ENCODE measurements around the gene NDUFS6.
"Not testable (repeated sequence)": the region's sequence is repeated elsewhere in the genome, so short reads cannot be mapped to it uniquely, and the experiment has no call there.

NDUFS6 gene

DNA sequence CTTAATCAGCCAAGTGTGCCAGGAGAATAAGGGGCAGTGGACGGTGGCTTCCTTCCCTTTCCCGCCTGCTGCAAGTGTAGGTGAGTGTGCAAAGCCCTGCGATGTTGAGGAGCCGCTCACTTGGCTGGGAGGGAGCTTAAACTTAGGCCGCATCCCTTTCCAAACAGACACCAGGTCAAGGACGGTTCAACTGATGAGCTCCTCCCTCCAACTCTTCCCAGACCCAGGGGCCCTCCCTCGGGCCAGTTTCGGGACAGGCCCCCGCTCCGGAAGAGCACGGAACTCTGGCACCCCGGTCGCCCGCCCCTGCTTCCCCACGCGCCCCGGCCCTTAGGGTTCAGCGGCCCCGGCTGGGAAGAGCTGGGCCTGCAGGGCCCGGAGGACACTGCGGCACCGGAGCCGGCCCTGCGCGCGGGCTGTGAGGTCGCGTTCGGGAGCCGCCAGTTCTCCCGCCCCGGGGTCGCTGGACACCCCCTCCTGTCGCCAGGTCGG, 2.1 kb upstream of the NDUFS6 start:
- peak; percentile 13 to 52 for DNase-seq

DNA sequence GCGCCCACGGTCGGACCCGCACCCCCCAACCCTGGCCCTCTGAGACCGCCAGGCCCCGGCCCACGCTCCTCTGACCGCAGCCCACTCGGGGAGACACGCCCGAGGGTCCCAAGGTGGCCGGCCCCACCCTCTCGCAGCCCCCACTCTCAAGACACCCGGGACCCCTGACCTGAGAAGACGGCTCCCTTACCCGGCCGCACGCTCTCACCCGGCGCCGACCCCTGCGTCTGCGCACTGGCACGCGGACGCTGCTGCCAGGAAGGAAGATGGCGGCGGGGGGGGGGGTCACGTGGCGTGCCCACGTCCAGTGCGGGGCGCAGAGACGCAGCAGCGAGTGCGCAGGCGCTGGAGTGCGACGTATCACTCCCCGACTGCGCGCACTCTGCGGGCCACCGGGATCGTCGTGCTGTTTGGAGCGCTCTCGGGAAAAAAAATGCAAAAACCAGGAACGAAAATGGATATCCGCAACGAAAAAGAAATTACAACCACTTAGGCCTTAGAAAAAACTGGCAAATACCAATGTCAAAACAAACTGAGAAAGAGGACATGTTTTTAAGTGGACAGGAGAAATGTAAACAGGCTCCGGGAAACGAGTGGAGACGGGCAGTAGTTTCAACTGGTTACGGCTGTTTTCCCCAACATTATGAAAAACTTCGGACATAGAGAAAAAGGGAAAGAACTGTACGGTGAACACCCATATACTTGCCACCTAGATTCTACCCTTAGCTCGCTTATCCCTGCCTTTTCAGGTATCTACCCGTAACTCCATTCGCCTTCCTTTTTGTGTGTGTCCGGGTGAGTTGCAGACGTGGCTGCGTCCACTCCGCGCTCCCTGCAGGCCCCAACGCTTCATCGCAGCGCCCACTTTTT, 1.4 kb upstream of the NDUFS6 start, which contains the start of gene MRPL36:
Gene MRPL36, minus strand, starts transcription at position 236 of the 870 bp plus-strand sequence. CDS start 902 bp downstream, outside the sequence.
- peak; percentile 94 to 95 for DNase-seq

DNA sequence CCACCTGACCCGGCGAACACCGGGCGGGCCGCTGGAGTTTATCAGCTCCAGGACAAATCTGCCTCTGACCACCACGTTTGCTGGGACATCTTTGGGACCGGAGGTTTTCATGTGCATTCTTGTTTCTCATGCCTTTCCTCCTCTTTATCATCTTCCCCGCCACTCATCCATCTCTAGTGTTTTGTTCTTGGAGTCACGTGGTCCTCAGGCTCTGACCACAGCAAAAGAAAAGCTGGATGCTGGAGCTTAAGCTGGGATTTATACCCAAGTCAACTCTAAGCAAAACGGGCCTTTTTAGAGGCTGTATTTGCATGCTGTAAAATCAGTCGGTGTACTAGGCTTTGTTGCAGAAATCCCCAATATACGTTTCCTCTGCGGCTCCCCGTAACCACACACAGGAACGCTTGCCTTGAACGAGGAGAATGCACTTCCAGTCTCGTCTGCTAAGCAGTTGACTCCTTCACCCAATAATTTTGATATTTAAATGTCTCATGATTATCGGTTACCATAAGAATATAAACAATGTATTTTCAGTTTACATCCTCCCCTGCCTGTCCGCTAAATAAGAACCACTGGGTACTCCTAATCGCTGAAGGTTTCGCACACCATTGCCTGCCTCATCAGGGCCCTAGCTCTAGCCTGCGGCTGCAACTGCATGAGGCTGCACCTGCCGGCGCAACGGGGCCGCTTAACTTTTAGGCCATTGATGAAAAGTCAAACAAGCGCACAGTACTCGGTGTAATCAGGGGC, 560 bp upstream of the NDUFS6 start:
- peak in 1 of 2 donors; percentile 4 for DNase-seq

DNA sequence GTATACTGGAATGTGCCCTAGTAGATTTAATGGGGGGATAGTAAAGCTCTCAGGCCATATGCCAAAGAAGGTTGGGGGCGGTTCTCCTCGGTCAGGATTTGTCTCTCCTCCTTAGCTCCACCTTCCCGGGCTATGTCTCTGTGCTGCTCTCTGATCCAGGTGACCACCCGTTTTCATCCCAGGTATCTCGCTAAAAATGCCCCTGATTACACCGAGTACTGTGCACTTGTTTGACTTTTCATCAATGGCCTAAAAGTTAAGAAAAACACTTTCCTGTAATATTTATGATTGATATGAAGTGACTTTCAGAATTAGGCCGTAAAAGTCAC, 724 bp downstream of the NDUFS6 start:
- no peak for DNase-seq

DNA sequence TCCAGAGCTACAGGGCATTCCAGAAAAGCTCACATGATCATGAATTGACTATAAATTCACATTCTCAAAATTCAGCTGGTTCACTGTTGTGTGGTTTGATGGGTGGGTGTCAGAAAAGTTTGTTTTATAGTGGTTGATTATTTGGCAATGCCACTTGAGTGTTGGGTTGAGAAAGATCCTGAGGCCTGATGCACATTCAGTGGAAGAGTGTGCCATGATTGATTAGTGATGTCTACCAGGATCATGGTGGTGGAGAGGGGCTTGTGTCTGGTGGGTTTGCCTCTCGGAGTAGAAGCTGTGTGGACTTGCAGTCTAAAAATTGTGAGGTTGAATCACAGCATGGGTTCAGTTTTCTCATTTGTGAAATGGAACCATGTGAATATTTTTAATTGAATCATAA, 2.0 kb downstream of the NDUFS6 start:
- no peak for DNase-seq

DNA sequence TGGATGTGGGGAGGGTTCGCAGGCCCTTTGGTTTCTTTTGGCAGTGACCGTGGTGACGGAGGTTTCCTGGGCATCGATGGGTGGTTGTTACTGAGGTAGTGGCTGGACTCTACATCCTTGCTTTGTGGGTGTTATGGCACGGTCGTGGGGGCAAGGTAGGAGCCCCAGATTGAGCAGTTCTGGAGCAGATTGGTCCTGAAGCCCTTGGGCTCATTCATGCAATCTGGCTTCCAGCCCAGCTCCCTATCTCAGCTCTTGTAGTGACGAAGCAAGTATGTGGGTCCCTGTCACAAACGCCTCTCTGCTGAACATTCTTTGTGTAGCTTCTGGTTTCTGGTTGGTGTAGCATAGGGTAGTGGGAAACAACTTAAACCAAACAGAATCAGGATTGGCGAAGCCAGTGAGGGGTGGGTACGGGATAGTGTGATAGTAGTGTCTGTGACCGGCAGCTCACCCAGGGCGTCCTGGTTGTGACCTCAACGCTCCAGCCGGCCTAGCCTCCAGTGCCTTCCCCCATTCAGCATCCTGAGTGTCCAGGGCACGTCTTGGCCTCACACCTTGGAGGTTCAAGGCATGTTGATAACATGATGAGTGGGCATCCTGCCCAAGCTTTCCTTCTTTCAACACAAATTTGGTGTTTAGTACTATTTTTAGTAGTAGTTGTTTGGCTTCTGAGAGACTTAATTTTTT, 2.9 kb downstream of the NDUFS6 start:
- no peak for DNase-seq

DNA sequence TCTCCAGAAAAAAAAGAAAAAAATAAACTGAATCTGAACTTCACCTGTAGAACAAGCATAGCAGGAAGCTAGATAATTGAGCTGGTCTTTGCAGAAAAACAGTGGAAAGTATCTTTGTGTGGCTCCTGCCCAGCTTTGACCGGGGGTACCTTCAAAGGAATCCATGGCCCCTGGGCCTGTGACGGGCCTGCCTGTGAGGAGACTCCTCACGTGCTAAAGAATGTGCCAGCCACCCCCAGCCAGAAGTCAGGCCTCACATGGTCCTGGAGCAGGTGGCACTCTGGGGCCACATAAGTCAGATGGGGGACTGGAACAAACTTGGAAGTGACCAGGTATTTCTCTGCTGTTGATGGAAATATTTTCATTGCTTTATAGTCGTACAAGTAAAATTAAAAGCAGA, 4.1 kb downstream of the NDUFS6 start:
- no peak for DNase-seq

DNA sequence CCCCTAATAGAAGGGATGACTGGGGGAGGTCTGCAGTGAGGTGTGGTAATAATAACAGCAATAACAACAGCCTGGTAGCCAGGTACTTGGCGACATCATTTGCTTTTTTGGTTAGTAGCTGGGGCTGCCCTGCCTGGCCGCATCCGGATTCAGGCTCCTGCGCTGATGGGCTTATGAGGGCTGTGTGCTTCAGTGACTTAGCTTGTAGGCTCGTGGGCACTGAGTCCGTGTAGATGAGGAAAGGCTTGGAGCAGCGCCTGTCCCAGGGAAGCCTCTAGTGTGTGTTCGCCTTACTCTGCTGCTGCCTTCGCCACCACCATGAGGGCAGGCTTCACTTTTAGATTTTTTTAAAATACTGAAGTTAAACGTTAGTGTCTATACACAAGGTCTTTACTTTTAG, 4.5 kb downstream of the NDUFS6 start:
- no peak for DNase-seq

DNA sequence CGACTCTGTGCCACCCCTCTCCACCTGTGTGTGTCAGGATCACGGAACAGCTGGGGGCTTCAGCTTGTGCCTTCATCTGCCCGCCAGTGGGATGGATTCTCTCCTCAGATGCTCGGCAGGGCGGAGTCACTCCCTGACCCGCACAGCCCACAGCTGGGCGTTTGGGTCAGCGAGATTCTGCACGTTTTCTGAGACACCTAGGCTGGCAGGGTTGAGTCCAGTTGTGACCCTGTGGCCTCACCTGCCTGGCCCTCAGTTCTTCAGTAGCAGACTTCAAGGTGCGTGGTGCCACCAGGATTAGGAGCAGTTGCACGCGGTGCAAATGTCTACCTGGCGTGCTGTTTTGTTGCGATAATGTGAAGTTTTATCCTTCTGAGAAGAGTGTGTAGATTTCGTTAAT, 5.0 kb downstream of the NDUFS6 start:
- DNase-seq, result no peak

DNA sequence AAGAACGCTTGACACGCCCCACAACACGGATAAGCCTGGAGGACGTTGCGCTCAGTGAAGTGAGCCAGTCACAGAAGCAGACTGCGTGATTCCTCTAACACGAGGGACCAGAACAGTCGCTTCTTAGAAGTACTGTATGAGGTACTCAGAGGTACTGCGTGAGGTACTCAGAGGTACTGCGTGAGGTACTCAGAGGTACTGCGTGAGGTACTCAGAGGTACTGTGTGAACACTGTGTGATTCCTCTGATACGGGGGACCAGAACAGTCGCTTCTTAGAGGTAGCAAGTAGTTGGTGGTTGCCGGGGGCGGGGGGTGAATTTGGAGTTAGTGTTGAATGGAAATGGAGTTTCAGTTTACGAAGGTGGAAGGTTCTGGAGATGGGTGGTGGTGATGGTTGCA, 5.8 kb downstream of the NDUFS6 start:
- no peak for DNase-seq

DNA sequence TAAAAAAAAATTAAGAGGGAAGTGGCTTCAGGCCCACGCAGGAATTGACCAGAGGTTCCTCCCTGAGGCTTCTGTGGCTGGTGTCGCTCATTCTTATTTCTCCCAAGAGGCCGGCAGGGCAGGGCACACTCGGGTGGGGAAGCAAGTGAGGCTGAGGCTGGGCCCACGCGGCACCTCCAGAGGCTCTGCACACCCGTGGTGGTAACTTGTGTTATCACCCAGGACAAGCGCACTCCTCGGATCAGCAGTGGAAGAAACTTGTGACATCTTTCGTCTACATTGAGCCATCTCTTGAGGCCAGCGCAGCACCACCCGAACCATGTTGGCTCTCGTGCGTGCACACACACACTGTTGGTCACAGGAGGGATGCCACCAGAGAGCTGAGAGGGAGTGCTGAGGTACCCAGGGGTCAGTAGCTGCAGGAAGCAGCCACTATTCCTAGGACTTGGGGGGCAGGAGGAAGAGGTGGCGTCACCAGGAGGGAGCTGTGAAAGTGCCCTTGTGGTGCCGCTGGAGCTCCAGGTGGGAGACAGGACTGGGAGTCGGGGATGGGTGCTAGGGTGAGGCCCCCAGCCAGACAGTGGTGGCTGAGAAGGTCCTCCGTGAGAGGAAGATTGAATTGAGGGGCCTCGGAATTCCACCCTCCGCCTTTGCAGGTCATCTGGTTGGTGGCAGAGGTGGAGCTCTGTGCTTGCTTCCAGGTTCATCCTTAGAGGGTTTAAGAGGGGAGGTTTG, 6.4 kb downstream of the NDUFS6 start:
- DNase-seq, result peak; percentile 68 to 78

DNA sequence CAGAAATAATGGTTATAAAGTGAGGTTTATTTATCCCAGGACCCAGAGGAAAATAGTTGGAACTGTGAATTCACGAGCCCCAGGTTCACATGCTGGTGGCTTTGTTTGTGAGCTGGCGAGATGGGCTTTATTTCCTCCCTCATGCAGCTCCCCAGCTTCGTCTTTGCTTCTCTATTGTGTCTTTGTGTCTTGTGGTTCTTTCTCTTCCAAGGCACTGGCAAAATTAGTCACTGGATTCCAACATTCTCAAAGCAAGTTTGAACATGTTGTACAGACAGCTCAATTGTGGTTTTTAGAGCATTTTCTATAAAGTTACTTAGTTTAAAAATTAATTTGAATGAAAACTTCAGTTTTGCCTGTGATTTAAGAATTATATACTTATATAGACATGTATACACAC, 7.2 kb downstream of the NDUFS6 start:
- DNase-seq, result no peak

DNA sequence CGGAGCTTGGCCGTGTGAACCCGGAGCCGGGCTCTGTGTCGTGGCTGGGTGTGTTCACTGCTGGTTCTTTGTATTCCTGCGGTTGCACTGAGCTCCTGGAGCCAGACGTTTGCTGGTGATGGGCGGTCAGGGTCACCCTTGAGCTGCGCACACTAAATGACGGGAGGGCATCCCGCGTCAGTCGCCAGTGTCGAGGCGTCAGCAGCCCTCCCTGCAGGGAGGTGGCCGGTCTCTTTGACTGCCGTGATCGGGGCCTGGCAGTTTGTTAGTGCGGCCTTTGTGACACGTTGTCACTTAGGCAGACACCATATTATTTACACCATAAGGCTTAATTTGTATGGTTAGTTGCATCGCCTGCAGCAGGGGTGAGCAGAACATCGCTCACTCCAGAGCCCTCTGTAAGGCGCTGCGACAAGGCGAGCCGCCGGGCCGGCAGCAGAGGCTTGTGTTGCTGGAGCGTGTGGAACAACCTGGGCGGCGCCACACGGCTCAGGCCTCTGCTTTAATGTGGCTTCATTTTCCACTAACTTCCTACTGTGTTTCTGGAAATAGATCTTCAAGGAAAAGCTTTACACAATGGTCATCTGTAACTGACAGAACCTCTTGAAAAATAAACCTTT, 8.3 kb downstream of the NDUFS6 start:
- no peak for DNase-seq

DNA sequence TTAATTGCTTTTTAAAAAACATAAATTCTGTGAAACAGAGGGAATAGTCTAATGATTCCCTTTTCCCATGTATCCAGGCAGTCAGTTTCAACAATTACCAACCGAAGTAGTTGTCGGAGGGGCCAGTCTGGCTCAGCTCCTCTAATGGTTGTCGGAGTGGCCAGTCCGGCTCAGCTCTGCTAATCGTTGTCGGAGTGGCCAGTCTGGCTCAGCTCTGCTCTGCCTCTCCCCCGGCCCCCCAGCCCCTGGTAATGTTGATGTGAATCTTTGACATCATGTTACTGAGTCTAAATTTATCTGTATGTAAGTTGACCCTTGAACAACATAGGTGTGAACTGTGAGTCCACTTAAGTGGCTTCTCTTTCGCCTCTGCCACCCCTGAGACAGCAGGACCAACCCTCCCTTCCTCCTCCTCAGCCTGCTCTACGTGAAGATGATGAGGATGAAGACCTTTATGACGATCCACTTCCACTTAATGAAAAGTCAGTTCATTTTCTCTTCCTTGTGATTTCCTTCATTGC, 9.4 kb downstream of the NDUFS6 start:
- DNase-seq, result no peak

DNA sequence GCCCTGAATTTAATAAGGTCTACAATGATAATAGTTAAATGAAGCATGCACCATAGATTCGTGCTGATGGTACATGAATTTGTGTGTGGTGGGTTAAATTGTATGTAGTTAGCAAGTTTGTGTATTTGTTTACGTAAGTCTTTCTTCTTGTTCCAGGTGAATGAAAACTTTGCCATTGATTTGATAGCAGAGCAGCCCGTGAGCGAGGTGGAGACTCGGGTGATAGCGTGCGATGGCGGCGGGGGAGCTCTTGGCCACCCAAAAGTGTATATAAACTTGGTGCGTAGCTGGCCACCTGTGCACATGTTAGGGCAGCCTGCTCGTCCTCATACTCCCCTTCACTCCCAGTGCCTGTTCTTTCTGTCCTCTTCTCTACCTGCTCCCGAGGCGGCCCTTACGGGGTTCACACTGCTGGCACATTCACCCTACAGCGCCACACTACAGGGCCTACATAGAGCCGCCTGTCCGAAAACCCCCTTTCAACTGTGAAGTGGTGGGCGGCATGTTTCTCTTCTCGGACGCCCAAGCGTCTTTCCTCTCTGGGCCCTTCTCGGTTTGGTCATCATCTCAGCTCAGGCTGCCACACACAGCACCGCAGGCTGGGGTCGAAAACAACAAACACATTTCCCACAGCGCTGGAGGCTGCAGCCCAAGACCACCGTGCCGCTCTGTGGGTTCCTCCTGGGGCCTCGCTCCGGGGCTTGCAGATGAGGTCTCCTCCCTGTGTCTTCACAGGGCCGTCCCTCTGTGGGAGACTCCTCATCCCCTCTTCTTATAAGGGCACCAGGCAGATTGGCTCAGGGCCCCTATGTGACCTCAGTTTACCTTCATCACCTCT, 13.2 kb downstream of the NDUFS6 start:
- no peak for DNase-seq

DNA sequence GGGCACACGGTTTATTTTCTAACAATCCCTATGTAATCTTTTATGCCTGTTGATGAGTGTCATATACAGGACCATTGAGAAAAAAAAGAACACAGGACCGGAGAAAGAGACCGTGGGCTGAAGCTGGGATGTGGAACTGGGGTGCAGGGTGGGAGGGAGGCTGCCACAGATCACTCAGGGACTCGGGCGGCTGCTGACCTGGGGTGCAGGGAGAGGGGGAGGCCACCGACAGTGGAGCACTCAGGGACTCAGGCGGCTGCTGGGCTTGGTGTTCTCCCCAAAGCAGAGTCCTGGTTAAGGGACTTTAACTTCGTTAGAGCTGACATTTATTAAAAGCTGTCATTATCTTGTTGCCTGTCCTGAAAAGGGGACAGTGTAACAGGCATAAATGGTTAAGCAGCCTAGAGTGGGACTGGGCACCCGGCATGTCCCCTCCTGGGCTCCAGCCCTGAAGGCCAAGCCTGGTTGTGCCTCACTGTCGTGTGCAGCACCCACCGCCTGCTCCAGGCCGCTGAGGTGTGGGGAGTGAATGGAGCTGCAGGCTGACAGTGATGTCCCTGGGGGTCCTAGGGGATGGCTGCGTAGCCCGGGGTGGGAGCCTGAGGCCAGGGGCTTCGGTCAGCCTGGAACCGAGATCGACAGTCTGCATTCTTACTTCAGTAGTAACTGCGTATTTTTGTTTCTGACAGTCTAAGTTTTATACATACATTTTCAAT, 14.0 kb downstream of the NDUFS6 start:
- no peak for DNase-seq

DNA sequence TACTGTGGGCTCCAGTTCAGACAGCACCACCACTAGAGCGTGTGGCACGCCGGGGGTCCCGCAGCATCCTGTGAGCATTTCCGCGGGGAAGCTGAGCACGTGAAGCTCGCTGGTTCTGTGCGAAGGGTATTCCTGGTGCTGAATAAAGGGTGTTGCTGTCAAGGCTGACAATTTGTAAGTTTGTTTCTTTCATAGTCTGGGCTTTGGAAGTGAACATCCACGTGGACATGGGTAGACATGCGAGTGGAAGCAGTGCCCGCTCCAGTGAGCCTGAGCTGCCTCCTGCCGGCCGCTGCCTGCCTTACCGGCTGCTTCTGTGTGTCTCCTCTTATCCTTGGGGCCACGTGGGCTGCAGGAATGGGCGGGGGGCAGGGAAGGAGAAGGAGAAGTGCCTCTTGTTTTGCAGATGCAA, 14.7 kb downstream of the NDUFS6 start:
- no peak for DNase-seq

DNA sequence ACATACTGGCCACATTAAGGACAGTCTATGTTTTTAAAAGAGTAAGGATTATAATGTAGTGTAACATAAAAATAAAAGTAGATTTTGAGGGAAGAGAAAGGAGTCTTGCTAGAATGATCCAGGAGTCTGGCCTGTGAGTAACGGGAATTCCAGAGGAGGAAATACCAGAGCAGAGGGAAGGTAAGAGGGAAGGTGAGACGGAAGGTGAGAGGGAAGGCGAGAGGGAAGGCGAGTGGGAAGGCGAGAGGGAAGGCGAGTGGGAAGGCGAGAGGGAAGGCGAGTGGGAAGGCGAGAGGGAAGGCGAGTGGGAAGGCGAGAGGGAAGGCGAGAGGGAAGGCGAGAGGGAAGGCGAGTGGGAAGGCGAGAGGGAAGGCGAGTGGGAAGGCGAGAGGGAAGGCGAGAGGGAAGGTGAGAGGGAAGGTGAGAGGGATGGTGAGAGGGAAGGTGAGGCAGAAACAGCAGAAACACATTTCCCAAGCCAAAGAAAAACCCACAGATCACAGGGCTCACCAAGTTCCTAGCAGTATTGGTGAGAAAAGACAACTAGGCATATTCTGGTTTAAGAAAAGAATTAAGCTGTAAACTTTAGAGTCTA, 15.4 kb downstream of the NDUFS6 start:
- DNase-seq, result not testable (repeated sequence)

DNA sequence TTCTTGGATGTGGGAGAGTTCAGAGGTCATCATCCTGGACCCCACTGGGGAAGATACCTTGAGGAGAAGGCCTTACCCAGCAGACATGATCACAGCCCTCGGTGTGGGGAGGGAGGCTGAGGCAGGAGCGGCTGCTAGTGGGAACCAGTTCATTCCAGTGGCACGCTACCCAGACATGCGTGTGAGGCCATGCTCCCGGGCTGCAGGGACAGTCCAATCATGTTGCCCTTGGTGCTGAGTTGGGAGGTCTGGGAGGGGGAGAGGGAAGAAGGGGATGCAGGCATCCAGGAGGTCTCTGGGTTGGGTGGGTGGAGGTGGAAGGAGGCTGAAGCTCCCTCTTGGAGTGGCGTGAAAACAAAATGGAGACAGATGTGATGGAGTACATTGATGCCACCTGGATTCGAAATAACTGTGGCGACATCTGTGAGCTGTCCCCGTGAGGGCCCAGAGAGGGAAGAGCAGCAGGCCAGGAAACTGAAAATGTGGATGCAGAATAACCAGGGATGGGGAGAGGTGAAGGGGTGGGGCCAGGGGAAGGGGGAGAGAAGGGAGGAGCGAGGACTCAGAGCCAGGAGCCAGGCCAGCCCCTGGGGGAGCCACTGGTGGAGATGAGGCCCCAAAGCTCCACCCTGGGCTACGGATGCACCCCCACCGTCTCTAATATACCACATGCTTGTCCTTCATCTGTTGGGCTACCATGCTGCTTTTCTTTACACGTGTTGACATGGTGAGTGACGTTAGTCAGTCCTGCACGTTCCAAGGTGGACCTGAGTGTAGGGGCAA, 16.2 kb downstream of the NDUFS6 start:
- DNase-seq, result no peak
